Gastrocnemius medialis (tissue), 4 donors: ENCODE data around the gene RAVER2. TPM values are rescaled to one million over a fixed set of nuclear protein-coding genes. Genes with fewer than 3 reads are reported as not detected.

Source experiments
- ATAC-seq, 2 donors: fragments of 150-250 bp; one replicate each; pipeline ENCODE4 v1.9.1; 2016
- DNase-seq, 2 donors: peaks; one replicate each; pipeline ENCODE4 v3.0.0-alpha.2; 2019
- H3K27ac ChIP-seq, 4 donors: fragments of 200-600 bp; sonication (generic); 1 replicate in 1 of 4; 2 replicates in 3 of 4; pipeline ENCODE4 v1.5.1; 2016 to 2018; ENCODE audit warnings: mild to moderate bottlenecking in 2 of 4, moderate library complexity in 1 of 4
- H3K27me3 ChIP-seq, 3 donors: fragments of 200-600 bp; sonication (generic) in 2 of 3; 1 replicate in 1 of 3; 2 replicates in 2 of 3; pipeline versions ENCODE4 v1.5.1 to v1.6.0; 2016 to 2019; ENCODE audit warnings: mild to moderate bottlenecking in 1 of 3, moderate library complexity in 1 of 3
- H3K36me3 ChIP-seq, 2 donors: fragments of 200-600 bp; sonication (generic) in 1 of 2; one replicate each; pipeline ENCODE4 v1.5.1; 2017 to 2018
- H3K4me1 ChIP-seq, 2 donors: fragments of 200-600 bp; sonication (generic) in 1 of 2; one replicate each; pipeline ENCODE4 v1.5.1; 2016 to 2017; ENCODE audit warnings: mild to moderate bottlenecking in 2 of 2
- H3K4me3 ChIP-seq, 4 donors: fragments of 200-600 bp; sonication (generic) in 3 of 4; 1 replicate in 1 of 4; 2 replicates in 3 of 4; pipeline ENCODE4 v1.5.1; 2016 to 2019; ENCODE audit warnings: mild to moderate bottlenecking in 2 of 4
- H3K9me3 ChIP-seq, 3 donors: fragments of 200-600 bp; sonication (generic) in 2 of 3; 1 replicate in 1 of 3; 2 replicates in 2 of 3; pipeline ENCODE4 v1.5.1; 2016 to 2019
- POLR2A ChIP-seq, 2 donors: fragments of 450-650 bp; IDR thresholded peaks; one replicate each; pipeline ENCODE4 v1.6.1; 2017; ENCODE audit warnings: antibody characterized with exemption in 2 of 2, mild to moderate bottlenecking in 2 of 2, moderate library complexity in 2 of 2
- in situ Hi-C, 4 donors: fragments of 200-750 bp; cut with MboI; loops; one replicate each; pipeline versions ENCODE4 v1.15.0 to v1.8.0; 2017; ENCODE audit warnings: low sequenced_read_pairs in 4 of 4
- intact Hi-C: fragments of 100-400 bp; cut with DNase I; formaldehyde crosslinking; loops from one replicate; pipeline ENCODE4 v1.15.1; 2023; ENCODE audit warnings: low total_unique reads
- total RNA-seq, 4 donors: library from RNA; depleted of rRNA; stranded (reverse); fragments of >200 nt; gene quantifications; one replicate each; pipeline versions ENCODE4 v1.1.0 to v1.2.3, GENCODE V29; 2016
- TF ChIP-seq, protein P1 (sequence below), 5 experiments: fragments of 450-650 bp in 3 of 5; fragments of 200-600 bp in 2 of 5; sonication (generic) in 2 of 5; IDR thresholded peaks in 4 of 5; conservative IDR thresholded peaks in 1 of 5; 1 replicate in 4 of 5; 2 replicates in 1 of 5; pipeline ENCODE4 v1.5.1; 2016 to 2019; ENCODE audit warnings: antibody characterized with exemption in 5 of 5, mild to moderate bottlenecking in 3 of 5, moderate library complexity in 3 of 5

RAVER2 gene
- total RNA-seq, 4 donors from 2014 or later, result 8.4 to 9.4 (median 9.1) TPM

DNA sequence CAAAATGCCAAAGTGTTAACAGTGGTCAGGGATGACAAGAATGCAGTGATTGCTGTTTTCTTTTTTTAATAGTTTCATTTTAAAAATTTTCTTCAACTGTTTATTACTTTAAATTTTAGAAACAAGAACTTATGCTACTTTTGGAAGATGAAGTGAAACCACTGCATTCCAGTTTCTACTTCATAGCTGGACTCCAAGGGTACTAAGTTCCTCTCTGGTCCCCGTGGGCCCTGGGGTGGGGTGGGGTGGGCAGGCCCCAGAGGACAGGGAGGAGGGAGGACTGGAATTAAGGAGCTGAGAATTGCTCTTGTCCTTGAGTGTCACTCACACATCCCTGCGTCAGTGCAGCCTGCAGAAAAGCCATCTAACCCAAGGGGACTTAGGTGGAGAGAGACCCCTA lies 97.3 kb downstream of the RAVER2 start:
- TF ChIP-seq POLR2A (IDR thresholded peaks at IDR 0.05), result no peak
- TF ChIP-seq, protein P1, sequence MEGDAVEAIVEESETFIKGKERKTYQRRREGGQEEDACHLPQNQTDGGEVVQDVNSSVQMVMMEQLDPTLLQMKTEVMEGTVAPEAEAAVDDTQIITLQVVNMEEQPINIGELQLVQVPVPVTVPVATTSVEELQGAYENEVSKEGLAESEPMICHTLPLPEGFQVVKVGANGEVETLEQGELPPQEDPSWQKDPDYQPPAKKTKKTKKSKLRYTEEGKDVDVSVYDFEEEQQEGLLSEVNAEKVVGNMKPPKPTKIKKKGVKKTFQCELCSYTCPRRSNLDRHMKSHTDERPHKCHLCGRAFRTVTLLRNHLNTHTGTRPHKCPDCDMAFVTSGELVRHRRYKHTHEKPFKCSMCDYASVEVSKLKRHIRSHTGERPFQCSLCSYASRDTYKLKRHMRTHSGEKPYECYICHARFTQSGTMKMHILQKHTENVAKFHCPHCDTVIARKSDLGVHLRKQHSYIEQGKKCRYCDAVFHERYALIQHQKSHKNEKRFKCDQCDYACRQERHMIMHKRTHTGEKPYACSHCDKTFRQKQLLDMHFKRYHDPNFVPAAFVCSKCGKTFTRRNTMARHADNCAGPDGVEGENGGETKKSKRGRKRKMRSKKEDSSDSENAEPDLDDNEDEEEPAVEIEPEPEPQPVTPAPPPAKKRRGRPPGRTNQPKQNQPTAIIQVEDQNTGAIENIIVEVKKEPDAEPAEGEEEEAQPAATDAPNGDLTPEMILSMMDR (IDR thresholded peaks at IDR 0.05 in 4 of 5, conservative IDR thresholded peaks at IDR 0.05 in 1 of 5), result no peak
- Histone ChIP-seq H3K4me3 (no peak overlapping the region), H3K9me3 (no peaks in the 10 kb centered on the region), H3K36me3 (peaks cover 7 to 78% of the 10 kb centered on the region in 2 donors), H3K27ac (peak overlapping the region in 2 of 4 donors; percentile 3 to 81), H3K4me1 (peaks cover 30 to 36% of the 10 kb centered on the region in 2 donors), H3K27me3 (no peaks in the 10 kb centered on the region)
- ATAC-seq (no peak), DNase-seq (no peak)
- in situ Hi-C loops (no loop called here), intact Hi-C loops (loop anchor here (5.0 kb wide), 2 partner anchors 225 kb away; no protein-coding TSS in a partner anchor)

DNA sequence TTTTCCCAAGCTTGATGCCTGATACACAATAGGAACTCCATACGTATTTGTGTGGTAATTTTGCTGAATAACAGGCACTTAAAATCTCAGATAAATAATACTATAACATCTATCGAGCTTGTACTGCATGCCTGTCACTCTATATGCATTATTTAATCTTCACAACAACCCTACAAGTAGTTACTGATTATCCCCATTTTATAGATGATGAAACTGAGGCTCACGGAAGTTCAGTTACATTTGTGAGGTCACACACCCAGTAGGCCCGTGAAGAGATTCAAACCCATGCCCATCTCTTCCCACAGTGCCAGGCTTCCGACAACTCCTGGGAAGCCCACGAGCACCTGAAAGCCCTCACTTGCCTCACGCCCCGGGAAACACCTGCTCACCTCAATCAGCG lies 98.8 kb downstream of the RAVER2 start:
- ATAC-seq (no peak), DNase-seq (no peak)
- no peak for TF ChIP-seq POLR2A (IDR thresholded peaks at IDR 0.05)
- TF ChIP-seq, protein P1 (IDR thresholded peaks at IDR 0.05 in 4 of 5, conservative IDR thresholded peaks at IDR 0.05 in 1 of 5), result no peak
- Histone ChIP-seq H3K9me3 (no peaks in the 10 kb centered on the region), H3K4me1 (peaks cover 30 to 40% of the 10 kb centered on the region in 2 donors), H3K27ac (peak overlapping the region in 1 of 4 donors; percentile 18), H3K27me3 (no peaks in the 10 kb centered on the region), H3K4me3 (no peak overlapping the region), H3K36me3 (peaks cover 3 to 78% of the 10 kb centered on the region in 2 donors)
- intact Hi-C loops, result loop anchor here (5.0 kb wide), 2 partner anchors 224 to 226 kb away; no protein-coding TSS in a partner anchor
- in situ Hi-C loops, result no loop called here

DNA sequence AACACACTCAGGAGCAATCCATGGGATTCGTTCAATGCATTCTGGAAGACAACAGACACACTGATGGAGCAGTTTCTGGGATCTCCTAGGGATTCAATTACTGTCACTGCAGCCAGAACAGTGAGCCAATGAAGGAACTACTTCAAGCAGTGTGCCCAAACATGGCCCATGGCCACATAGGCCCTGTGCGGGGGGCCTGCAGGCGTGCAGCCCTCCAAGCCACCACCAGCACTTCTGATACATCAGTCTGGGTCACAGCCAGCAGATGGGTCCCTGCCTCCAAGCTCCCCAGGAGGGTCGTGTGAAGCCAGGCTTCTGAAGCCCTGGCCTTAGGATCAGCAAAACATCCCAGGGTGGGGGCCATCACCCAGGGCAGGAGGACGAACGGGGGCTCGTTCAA lies 99.3 kb downstream of the RAVER2 start:
- no peaks in the 10 kb centered on the region for H3K9me3 ChIP-seq
- H3K36me3 ChIP-seq, result peaks cover 3 to 81% of the 10 kb centered on the region in 2 donors
- DNase-seq, result no peak
- H3K27me3 ChIP-seq, result no peaks in the 10 kb centered on the region
- no peak overlapping the region for H3K4me3 ChIP-seq
- TF ChIP-seq, protein P1 (IDR thresholded peaks at IDR 0.05 in 4 of 5, conservative IDR thresholded peaks at IDR 0.05 in 1 of 5), result no peak
- no peak for TF ChIP-seq POLR2A (IDR thresholded peaks at IDR 0.05)
- in situ Hi-C loops (no loop called here), intact Hi-C loops (loop anchor here (5.0 kb wide), 2 partner anchors 223 to 227 kb away; no protein-coding TSS in a partner anchor)
- peak overlapping the region in 1 of 4 donors; percentile 18 for H3K27ac ChIP-seq
- no peak for ATAC-seq
- peaks cover 29 to 39% of the 10 kb centered on the region in 2 donors for H3K4me1 ChIP-seq

DNA sequence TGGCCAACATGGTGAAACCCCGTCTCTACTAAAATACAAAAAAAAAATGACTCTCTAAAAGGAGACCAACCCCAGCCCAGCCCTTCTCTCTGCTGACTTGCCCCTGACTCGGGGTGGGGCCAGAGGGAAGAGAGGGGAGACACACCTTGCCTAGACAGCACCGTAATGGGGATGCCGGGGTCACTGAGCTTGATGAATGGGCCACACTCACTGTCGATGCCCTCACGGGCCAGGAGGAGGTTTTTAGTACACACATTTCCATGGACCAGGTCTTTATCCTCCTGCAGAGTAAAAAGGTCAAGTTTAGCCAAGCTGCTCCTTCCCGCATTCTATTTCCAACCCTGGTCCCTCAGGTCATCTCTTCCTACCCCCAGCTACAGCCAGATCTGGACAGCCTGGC lies 99.7 kb downstream of the RAVER2 start:
- Histone ChIP-seq H3K27me3 (no peaks in the 10 kb centered on the region), H3K27ac (no peak overlapping the region), H3K9me3 (no peaks in the 10 kb centered on the region), H3K4me1 (peaks cover 25 to 34% of the 10 kb centered on the region in 2 donors), H3K4me3 (no peak overlapping the region), H3K36me3 (peaks cover 3 to 81% of the 10 kb centered on the region in 2 donors)
- no peak for ATAC-seq
- TF ChIP-seq, protein P1 (IDR thresholded peaks at IDR 0.05 in 4 of 5, conservative IDR thresholded peaks at IDR 0.05 in 1 of 5), result no peak
- no peak for TF ChIP-seq POLR2A (IDR thresholded peaks at IDR 0.05)
- in situ Hi-C loops, result no loop called here
- DNase-seq, result no peak
- intact Hi-C loops, result loop anchor here (5.0 kb wide), 2 partner anchors 223 to 227 kb away; no protein-coding TSS in a partner anchor
